GM21390 (cell line): ENCODE data around the gene MAST3.
A peak's percentile ranks its signal among the peaks of the same experiment; 100 is the strongest.

Experiments
- ATAC-seq: cut with Tn5 transposase; IDR thresholded peaks from one replicate; pipeline ENCODE4 v1.9.1; 2021; ENCODE audit not compliant: unreplicated experiment

Gene MAST3

DNA sequence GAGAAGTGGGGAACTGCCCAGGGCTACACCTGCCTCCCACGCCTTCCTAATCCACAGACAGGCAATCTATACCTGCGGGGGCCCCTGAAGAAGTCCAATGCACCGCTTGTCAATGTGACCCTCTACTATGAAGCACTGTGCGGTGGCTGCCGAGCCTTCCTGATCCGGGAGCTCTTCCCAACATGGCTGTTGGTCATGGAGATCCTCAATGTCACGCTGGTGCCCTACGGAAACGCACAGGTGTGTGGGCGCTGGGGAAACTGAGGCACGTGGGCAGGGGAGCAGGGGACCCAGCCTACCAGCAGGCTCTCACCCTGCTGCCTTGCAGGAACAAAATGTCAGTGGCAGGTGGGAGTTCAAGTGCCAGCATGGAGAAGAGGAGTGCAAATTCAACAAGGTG lies 77.4 kb downstream of the MAST3 start:
- ATAC-seq, result no peak

GRCh38 chr19:18176367-18177310 lies 79.1 kb downstream of the MAST3 start:
- ATAC-seq, result no peak

GRCh38 chr19:18179957-18180356 lies 82.4 kb downstream of the MAST3 start:
- no peak for ATAC-seq

GRCh38 chr19:18183529-18183928 lies 86.0 kb downstream of the MAST3 start:
- no peak for ATAC-seq

DNA sequence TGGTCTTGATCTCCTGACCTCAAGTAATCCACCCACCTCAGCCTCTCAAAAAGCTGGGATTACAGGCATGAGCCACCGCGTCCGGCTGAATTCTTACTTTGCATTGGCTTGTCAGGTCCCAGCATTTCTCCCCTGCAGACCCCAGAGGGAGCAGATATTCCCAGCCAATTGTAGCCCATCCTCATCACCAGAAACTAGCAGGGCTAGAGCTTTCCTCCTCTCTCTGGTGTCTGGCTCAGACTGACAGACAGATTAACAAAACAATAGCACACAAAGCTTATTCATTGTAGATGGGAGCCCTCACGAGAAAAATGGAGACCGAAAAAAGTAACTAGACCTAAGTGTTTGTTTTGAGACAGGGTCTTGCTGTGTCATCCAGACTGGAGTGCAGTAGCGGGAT lies 88.0 kb downstream of the MAST3 start:
- no peak for ATAC-seq

DNA sequence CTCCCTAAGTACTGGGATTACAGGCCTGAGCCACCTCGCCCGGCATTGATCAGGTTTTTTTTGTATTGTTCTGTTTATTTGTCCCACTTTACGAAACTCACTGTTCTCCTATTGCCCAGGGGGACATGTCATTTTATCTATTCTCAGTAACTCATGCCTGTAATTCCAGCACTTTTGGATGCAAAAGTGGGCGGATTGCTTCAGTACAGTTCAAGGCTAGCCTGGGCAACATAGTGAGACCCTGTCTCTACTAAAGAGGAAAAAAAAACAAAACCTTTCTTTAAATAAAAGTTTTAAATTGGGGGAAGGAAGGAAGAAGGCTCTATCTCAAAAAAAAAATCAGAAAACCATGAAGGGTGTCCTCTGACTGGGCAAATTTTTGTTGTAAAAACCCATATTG lies 92.7 kb downstream of the MAST3 start:
- no peak for ATAC-seq

GRCh38 chr19:18191640-18192062 lies 94.1 kb downstream of the MAST3 start:
- no peak for ATAC-seq

- peak; percentile 82 for ATAC-seq
Measured at GRCh38 chr19:18192673-18193387, 95.3 kb downstream of the MAST3 start, which contains the start of gene MPV17L2. Gene MPV17L2 (plus strand): TSS chr19:18193218. CDS start chr19:18193282, 64 bp downstream.

- ATAC-seq, result no peak
Measured at GRCh38 chr19:18193388-18194180, 96.0 kb downstream of the MAST3 start.

GRCh38 chr19:18194181-18194530 lies 96.6 kb downstream of the MAST3 start:
- no peak for ATAC-seq

DNA sequence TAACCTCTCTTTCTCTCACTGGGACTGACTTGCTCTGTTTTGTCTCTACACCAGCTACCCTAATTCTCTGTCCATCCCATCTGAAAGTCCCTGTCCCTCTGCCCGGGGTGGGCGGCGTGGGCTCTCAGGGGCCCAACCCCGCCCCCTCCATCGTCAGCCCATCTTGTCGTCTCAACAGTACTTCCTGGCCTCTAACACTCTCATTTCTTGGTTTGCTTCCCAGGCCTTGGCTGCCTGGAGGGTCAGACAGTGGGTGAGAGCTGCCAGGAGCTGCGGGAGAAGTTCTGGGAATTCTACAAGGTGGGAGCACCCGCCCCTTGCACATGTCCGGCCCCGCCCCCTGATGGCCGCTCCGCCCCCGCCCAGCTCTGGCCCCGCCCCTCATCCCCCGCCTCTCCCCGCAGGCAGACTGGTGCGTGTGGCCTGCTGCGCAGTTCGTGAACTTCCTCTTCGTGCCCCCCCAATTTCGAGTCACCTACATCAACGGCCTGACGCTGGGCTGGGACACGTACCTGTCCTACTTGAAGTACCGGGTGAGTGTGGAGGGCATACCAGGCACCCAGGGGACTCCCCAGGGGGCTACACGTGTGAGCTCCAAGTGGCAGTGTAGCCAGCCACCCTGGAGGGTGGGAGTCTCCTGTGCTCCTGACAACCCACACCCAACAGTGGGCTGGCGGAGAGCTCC lies 97.1 kb downstream of the MAST3 start:
- ATAC-seq, result no peak

- no peak for ATAC-seq
Measured at GRCh38 chr19:18196511-18196845, 98.9 kb downstream of the MAST3 start.

DNA sequence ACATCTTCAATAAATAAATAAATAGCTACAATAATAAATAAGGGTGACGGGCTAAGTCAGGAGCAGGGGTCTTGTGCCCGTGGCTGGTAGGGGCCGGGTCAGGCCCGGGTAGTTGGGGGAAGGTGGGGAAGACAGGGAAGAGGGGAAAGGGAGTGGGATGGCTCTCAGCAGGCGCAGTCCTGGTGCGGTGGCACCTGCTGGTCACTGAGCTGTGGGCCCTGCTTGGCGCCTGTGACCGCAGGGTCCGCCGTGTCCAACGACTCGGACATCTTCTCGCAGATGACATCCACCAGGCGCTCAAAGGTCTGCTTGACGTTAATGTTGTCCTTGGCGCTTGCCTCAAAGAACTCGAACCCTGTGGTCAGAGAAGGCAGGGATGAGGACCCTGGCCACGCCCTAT lies 99.7 kb downstream of the MAST3 start:
- no peak for ATAC-seq

DNA sequence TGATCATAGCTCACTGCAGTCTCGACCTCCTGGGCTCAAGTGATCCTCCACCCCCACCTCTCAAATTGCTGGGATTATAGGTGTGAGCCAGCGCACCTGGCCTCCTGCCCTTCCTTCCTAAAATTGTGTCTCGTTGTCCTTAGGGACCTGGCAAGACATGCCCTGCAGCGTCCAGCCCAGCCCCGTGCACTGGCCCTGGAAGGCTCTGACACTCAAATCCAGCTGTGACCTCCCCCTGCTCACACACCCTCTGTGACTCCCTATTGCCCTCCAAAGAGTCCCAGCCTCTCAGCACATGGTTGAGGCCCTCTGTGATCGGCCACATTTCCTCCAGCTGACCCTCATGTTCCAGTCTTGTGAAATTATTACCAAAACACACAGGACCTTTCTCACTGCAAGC lies 100.4 kb downstream of the MAST3 start:
- ATAC-seq, result no peak

DNA sequence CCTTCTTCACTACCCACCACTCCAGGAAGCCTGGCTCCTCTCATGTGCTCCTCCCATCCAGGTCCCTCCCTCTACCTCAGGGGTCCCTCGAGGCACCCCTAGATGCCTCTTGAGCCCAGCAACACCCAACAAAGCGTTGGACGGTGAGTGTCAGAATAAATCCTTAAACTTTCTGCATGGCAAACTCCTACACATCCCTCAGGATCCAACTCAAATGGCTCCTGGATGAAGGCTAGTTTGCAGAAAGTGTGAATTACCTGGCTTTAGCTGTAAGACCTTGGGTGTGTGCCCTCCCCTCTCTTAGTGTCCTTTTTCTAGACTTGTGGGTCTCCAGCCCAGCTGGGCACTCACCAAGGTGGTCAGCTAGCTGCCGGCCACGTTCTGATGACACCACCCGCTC lies 100.8 kb downstream of the MAST3 start:
- no peak for ATAC-seq
